Pons (tissue), 1 donor: ENCODE results near the gene IL36RN.
A peak's percentile ranks its signal among the peaks of the same experiment; 100 is the strongest.
"Not testable (repeated sequence)": the region's sequence is repeated elsewhere in the genome, so short reads cannot be mapped to it uniquely, and the experiment has no call there.

Experiments used
- DNase-seq: peaks from one replicate; pipeline ENCODE4 v3.0.0-alpha.2; 2016; ENCODE audit warnings: low spot score

IL36RN gene

DNA sequence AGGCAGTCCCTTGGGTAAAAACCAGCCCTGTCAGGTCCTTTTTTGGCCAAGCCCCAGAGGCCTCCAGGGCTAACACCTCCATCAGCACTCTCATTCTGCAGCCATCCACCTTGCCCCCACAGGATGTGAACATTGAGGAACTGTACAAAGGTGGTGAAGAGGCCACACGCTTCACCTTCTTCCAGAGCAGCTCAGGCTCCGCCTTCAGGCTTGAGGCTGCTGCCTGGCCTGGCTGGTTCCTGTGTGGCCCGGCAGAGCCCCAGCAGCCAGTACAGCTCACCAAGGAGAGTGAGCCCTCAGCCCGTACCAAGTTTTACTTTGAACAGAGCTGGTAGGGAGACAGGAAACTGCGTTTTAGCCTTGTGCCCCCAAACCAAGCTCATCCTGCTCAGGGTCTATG is 16.0 kb downstream of the IL36RN start:
- no peak for DNase-seq

- DNase-seq: no peak
Measured at GRCh38 chr2:113075600-113075999, 16.6 kb downstream of the IL36RN start.

DNA sequence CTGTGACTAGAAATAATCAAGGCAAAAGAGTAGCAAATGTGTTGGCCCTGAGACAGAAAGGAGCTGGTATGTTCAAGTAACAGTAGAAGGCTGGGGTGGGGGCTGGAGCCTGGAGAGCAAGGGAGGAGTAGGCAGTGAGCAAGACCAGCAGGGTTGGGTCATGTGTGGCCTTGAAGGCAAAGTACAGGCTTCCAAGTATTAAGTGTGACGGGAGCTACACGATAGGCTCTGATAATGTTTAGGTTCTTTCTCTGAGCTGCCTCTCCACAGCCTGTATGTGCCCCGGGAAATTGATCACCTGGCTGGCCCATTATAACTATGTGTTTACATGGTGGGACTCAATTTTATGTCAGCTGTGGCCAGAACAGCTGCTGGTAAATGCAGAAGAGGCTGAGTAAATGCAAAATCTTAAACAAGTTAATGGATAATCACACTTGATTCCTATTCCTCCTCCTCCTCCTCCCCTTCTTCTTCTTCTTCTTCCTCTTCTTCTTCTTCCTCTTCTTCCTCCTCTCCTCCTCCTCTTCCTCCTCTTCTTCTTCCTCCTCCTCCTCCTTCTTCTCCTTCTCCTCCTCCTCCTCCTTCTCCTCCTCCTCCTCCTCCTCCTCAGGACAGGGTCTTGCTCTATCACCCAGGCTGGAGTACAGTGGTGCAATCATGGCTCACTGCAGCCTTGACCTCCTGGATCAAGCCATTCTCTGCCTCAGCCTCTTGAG is 18.1 kb downstream of the IL36RN start:
- DNase-seq: no peak

GRCh38 chr2:113077921-113078320 is 18.9 kb downstream of the IL36RN start:
- DNase-seq: no peak

GRCh38 chr2:113078350-113078839 is 19.4 kb downstream of the IL36RN start:
- DNase-seq: no peak

- DNase-seq: no peak
Measured at GRCh38 chr2:113079131-113079530, 20.1 kb downstream of the IL36RN start.

DNA sequence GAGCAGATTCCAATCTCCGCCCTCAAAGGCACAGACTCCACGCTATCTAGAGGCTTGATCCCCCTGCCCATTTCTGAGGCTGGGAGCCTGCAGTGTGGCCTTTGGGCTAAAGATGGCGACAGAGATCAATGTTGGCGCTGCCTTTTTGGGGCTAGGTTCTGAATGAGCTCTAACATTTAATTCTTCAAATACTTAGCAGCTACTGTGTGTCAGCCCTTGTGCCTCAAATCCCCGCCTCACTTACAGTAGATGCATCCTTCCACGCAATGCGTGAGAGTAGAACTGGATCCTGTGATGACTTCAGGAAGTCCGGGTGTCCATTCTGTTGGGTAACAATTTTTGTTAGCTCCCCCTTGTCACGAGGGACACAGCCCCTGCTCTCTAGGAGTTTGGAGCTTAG is 21.1 kb downstream of the IL36RN start:
- DNase-seq: no peak

GRCh38 chr2:113081488-113082210 is 22.7 kb downstream of the IL36RN start:
- DNase-seq: no peak

DNA sequence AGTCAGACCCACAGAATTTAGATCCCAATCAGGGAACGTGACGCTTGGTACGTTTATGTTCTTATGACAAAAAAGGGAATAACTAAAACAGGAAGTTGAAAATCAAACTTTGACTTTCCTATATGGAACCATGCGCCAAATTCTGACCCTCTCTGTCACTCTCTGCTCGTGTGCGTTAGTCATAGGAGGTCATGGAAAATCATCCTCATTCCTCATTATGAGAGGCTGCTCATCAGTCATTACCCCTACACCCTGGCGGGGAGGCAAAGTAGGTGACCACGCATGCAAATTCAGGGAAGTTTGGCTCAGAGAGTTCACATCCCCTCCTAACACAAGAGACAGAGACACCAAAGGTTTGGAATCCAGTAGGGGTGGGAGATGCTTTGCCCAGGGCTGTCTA is 24.3 kb downstream of the IL36RN start:
- no peak for DNase-seq

GRCh38 chr2:113084249-113085000 is 25.4 kb downstream of the IL36RN start:
- DNase-seq: no peak

GRCh38 chr2:113085542-113085941 is 26.5 kb downstream of the IL36RN start:
- no peak for DNase-seq

- no peak for DNase-seq
Measured at GRCh38 chr2:113088213-113088992, 29.4 kb downstream of the IL36RN start.

- DNase-seq: peak; percentile 40
Measured at GRCh38 chr2:113089916-113090315, 30.9 kb downstream of the IL36RN start.

GRCh38 chr2:113091231-113091896 is 32.4 kb downstream of the IL36RN start:
- DNase-seq: no peak

GRCh38 chr2:113092864-113093612 is 34.0 kb downstream of the IL36RN start:
- no peak for DNase-seq

DNA sequence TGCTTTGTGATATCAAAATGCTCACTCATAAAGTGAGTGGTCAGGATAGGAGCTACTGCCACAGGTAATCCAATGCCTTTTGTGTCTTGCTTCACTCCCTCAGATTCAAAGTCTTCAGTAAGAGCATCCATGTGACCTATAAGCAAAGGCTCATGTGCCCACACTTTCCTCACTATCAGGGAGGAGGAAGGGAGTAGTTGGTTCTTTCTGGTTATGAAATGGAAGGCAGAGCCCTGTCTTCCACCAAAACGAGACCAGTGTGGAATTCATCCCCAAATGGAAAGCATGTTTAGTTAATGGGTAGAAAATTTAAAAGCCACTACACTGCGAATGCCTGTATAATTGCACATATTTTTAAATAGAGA is 34.6 kb downstream of the IL36RN start:
- no peak for DNase-seq

GRCh38 chr2:113096306-113096705 is 37.3 kb downstream of the IL36RN start:
- not testable (repeated sequence) for DNase-seq

DNA sequence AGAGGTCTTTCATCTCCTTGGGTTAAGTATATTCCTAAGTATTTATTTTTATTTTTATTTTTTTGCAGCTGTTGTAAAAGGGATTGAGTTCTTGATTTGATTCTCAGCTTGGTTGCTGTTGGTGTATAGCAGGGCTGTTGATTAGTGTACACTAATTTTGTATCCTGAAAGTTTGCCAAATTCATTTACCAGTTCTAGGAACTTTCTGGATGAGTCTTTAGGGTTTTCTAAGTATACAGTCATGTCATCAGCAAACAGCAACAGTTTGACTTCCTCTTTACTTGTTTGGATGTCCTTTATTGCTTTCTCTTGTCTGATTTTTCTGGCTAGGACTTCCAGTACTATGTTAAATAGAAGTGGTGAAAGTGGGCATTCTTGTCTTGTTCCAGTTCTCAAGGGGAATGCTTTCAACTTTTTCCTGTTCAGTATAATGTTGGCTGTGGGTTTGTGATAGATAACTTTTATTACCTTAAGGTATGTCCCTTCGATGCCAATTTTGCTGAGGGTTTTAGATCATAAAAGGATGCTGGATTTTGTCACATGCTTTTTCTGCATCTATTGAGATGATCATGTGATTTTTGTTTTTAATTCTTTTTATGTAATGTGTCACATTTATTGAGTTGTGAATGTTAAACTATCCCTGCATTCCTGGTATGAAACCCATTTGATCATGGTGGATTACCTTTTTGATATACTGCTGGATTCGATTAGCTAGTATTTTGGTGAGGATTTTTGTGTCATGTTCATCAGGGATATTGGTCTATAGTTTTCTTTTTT is 38.0 kb downstream of the IL36RN start:
- DNase-seq: not testable (repeated sequence)

DNA sequence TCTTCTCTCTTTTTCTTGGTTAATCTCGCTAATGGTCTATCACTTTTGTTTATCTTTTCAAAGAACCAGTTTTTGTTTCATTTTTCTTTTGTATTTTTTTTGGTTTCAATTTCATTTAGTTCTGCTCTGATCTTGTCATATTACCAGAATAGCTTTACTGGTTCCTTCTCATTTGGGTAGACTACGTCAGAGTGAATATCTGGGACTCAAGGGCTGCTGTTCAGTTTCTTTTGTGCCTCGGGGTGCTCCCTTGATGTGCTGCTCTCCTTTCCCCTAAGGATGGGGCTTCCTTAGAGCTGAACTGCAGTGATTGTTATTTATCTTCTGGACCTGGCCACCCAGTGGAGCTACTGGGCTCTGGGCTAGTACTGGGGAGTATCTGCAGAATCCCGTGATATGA is 39.0 kb downstream of the IL36RN start:
- DNase-seq: no peak

- no peak for DNase-seq
Measured at GRCh38 chr2:113098532-113098931, 39.5 kb downstream of the IL36RN start.
